GM12872 (cell line): ENCODE results near the gene VIPR2.

Source experiments
- TF ChIP-seq, protein P1 (sequence below): IDR thresholded peaks from 3 replicates; pipeline ENCODE4 v1.5.1; 2011; ENCODE audit warnings: low read depth, mild to moderate bottlenecking, low read length, moderate library complexity; ENCODE audit not compliant: insufficient read depth

VIPR2 gene

DNA sequence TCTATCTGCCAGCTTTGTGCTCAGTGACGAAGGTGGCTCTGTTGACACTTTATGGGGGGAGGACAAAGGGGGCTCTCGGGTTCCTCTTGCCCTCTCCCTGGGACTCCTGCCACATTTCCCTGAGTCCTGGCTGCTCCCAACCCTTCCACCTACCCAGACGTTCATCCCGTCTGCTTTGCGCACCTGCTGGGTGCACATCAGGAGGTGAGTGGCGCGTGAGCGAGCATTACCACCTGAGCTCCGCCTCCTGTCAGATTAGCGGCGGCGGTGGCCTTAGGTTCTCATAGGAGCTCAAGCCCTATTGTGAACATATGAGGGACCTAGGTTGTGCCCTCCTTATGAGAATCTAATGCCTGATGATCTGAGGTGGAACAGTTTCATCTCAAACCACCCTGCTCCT is 151.1 kb downstream of the VIPR2 start:
- TF ChIP-seq, protein P1, sequence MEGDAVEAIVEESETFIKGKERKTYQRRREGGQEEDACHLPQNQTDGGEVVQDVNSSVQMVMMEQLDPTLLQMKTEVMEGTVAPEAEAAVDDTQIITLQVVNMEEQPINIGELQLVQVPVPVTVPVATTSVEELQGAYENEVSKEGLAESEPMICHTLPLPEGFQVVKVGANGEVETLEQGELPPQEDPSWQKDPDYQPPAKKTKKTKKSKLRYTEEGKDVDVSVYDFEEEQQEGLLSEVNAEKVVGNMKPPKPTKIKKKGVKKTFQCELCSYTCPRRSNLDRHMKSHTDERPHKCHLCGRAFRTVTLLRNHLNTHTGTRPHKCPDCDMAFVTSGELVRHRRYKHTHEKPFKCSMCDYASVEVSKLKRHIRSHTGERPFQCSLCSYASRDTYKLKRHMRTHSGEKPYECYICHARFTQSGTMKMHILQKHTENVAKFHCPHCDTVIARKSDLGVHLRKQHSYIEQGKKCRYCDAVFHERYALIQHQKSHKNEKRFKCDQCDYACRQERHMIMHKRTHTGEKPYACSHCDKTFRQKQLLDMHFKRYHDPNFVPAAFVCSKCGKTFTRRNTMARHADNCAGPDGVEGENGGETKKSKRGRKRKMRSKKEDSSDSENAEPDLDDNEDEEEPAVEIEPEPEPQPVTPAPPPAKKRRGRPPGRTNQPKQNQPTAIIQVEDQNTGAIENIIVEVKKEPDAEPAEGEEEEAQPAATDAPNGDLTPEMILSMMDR = no peak

DNA sequence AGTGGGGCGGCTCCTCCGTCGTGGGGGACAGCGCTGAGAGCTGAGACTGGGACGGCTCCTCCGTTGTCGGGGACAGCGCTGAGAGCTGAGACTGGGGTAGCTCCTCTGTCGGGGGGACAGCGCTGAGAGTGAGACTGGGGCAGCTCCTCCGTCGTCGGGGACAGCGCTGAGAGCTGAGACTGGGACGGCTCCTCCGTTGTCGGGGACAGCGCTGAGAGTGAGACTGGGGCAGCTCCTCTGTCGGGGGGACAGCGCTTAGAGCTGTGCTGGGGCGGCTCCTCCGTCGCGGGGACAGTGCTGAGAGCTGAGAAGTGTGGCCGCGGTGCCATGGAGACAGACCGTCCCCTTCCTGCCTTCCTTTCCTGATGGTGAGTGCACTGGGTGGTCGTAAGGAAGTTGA is 151.9 kb downstream of the VIPR2 start:
- TF ChIP-seq, protein P1 = no peak

DNA sequence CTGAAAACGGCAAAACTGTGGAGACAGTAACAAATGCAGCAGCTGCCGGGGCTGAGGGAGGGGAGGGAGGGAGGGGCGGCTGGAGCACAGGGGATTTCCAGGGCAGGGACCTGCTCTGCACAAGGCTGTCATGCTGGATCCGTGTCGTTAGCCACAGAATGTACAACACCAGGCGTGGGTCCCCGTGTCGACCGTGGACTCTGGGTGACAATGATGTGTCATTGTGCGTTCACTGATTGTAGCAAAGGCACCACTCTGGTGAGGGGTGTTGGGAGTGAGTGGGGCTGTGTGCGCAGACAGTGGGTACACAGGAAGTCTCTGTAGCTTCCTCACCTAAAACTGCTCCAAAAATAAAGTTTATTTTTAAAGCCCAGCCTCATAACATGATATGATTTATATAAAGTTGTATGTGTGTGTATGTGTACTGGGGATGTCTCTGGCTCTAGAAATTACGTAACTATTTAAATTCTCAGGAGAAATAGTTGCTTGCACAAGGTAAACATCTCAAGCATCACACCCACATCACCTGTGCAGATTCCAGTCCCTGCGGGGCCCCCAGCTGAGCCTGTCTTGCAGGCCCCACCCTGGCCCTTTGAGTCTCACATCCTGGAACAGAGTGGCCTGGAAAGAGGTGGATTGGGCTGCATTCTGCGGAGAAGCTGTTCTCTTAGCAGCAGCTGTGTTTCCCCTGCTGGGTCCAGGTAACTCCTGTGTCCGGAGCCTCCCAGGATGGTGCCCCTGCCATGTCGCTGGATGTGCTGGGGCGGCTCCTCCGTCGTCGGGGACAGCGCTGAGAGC is 152.6 kb downstream of the VIPR2 start:
- TF ChIP-seq, protein P1 = no peak

DNA sequence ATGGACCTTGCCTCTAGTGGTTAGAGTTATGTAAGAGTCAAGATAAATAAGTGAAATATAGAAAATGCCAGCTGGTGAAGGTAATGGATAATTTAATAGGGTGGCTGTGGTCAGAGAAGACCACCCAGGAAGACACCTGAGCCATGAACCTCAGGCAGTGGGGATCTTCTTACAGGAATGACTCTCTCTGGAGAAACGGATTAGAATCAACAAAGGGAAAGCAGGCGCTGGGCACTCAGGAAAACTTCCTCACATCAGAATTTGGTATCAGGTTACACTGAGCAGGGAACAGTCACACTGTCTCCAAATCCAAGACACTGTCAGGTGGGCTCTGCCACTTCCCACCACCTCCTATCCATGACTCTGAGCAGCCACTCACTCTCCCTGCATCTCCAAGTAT is 155.7 kb downstream of the VIPR2 start:
- TF ChIP-seq, protein P1 = no peak

DNA sequence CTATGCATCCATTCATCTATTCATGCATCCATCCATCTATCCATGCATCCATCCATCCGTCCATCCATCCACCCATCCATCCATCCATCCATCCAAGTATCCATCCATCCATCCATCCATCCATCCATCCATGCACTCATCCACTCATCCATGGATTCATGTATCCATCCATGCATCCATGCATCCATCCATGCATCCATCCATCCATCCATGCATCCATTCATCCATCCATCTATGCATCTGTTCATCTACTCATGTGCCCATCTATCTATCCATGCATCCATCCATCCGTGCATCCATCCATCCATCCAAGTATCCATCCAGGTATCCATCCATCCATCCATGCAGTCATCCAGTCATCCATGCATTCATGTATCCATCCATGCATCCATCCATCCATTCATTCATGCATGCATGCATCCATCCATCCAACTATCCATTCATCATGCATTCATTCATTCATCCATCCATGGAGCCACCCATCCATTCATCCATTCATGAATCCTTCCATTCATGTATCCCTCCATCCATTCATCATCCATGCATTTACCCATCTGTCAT is 156.3 kb downstream of the VIPR2 start:
- TF ChIP-seq, protein P1 = no peak

DNA sequence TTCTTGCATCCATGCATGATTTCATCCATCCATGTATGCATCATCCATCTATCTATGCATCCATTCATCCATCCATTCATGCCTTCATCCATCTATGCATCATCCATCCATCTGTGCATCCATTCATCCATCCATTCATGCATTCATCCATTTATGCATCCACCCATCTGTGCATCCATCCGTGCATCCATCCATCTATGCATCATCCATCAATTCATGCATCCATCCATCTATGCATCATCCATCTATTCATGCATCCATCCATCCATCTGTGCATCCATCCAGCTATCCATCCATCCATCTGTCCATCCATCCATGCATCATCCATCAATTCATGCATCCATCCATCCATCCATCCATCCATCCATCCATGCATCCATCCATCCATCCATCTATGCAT is 157.0 kb downstream of the VIPR2 start:
- TF ChIP-seq, protein P1 = no peak

DNA sequence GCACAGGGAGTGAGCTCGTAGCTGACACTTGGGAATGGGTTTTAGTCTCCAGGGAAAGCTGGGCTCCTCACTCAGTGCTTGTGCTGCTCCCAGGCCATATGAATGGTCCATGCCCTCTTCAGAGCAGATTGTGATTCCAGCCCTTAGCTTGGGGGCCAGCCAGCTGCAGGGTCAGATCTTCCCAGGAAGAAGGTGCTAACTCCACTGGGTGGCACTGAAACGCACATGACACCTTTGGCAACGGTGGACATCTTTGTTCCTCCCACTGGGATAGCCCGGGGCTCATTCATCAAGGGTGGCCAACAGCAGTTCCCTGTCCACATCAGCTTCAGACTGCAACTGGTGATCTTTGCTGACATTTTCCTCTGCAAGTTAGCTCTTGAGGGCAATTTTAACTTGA is 159.1 kb downstream of the VIPR2 start:
- TF ChIP-seq, protein P1 = no peak
